ENCODE data around the gene FBXO21. TPM values are rescaled to one million over a fixed set of nuclear protein-coding genes. Genes with fewer than 3 reads are reported as not detected.

The FBXO21 gene
- total RNA-seq, 1 donor from 2014 or later = 32.0 TPM

DNA sequence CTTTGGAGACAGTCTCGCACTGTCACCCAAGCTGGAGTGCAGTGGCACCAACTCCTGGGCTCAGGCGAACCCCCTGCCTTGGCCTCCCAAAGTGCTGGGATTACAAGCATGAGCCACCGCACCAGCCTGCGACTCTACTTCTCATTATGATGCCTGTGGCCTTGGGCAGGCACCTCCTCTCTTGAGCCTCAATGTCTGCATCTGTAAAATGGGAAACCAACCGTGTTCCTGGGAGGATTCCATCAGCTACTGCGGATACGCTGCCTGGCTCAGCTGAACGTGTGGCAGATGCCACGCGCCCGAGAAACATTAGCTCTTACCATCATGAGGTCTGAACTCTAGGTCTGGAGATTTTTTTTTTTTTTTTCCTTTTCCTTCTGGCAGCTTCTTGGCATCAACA lies 96.8 kb downstream of the FBXO21 start:
- peaks cover 4% of the 10 kb centered on the region for H4K20me1 ChIP-seq (ENCODE audit: insufficient read depth, low read length)
- no peak overlapping the region for H3K27ac Mint-ChIP-seq (ENCODE audit: unreplicated experiment)
- no peak overlapping the region for H3K27ac ChIP-seq (ENCODE audit: low read depth, low read length)
- no peaks in the 10 kb centered on the region for H3K4me1 ChIP-seq (ENCODE audit: insufficient read depth, low read length)
- H3K9ac ChIP-seq (ENCODE audit: low read length) = no peak overlapping the region
- H3K27me3 ChIP-seq (ENCODE audit: insufficient read depth, low read length) = peaks cover 39% of the 10 kb centered on the region
- H3K79me2 ChIP-seq (ENCODE audit: insufficient read depth, low read length) = no peaks in the 10 kb centered on the region
- peaks cover 4% of the 10 kb centered on the region for H3K9me3 Mint-ChIP-seq (ENCODE audit: unreplicated experiment)
- no peak overlapping the region for H3K4me3 Mint-ChIP-seq (ENCODE audit: unreplicated experiment)
- no peak overlapping the region for H2AFZ ChIP-seq (ENCODE audit: low read depth, low read length)
- no peak for TF ChIP-seq EZH2 (IDR thresholded peaks at IDR 0.05; ENCODE audit: insufficient read depth, low read length)
- TF ChIP-seq, protein P1, sequence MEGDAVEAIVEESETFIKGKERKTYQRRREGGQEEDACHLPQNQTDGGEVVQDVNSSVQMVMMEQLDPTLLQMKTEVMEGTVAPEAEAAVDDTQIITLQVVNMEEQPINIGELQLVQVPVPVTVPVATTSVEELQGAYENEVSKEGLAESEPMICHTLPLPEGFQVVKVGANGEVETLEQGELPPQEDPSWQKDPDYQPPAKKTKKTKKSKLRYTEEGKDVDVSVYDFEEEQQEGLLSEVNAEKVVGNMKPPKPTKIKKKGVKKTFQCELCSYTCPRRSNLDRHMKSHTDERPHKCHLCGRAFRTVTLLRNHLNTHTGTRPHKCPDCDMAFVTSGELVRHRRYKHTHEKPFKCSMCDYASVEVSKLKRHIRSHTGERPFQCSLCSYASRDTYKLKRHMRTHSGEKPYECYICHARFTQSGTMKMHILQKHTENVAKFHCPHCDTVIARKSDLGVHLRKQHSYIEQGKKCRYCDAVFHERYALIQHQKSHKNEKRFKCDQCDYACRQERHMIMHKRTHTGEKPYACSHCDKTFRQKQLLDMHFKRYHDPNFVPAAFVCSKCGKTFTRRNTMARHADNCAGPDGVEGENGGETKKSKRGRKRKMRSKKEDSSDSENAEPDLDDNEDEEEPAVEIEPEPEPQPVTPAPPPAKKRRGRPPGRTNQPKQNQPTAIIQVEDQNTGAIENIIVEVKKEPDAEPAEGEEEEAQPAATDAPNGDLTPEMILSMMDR (IDR thresholded peaks at IDR 0.05; ENCODE audit: insufficient read depth, low read depth, low read length) = no peak
- no peaks in the 10 kb centered on the region for H3K36me3 Mint-ChIP-seq (ENCODE audit: low read depth, unreplicated experiment)
- no peak overlapping the region for H3K4me2 ChIP-seq (ENCODE audit: low read length)
- FAIRE-seq = no peak
- no peaks in the 10 kb centered on the region for H3K36me3 ChIP-seq (ENCODE audit: insufficient read depth, low read length)
- DNase-seq (ENCODE audit: low read depth) = no peak
- H3K27me3 Mint-ChIP-seq (ENCODE audit: low read depth, unreplicated experiment) = peaks cover 50% of the 10 kb centered on the region
- peaks cover 1% of the 10 kb centered on the region for H3K4me1 Mint-ChIP-seq (ENCODE audit: low read depth, unreplicated experiment)
- peaks cover 4% of the 10 kb centered on the region for H3K9me3 ChIP-seq (ENCODE audit: insufficient read depth, low read depth, low read length)
- no peak overlapping the region for H3K4me3 ChIP-seq (ENCODE audit: insufficient read depth, low read depth, low read length)

DNA sequence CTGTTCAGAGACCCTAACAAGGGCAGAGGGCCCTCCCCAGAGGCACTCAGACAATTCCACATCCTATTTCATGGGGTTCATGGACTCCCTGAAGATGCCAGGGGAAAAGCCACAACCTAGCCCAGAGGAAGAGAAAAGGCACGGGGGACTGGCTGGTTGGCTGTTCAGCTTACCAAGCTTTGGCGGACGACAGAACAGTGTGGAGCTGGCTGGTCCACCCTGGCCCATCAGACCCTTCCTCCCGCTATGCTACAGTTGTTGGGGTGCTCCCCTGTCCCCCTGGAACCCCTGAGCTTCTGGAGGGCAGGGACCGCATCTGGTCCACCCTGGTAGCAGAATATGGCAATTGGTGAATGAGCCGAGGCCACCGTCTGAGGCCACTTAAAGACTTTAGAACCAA lies 97.4 kb downstream of the FBXO21 start:
- H3K27me3 ChIP-seq (ENCODE audit: insufficient read depth, low read length) = peaks cover 34% of the 10 kb centered on the region
- no peak overlapping the region for H2AFZ ChIP-seq (ENCODE audit: low read depth, low read length)
- Mint-ChIP-seq H3K4me1 (ENCODE audit: low read depth, unreplicated experiment) (peaks cover 1% of the 10 kb centered on the region), H3K27ac (ENCODE audit: unreplicated experiment) (no peak overlapping the region), H3K9me3 (ENCODE audit: unreplicated experiment) (peaks cover 4% of the 10 kb centered on the region), H3K27me3 (ENCODE audit: low read depth, unreplicated experiment) (peaks cover 46% of the 10 kb centered on the region), H3K36me3 (ENCODE audit: low read depth, unreplicated experiment) (no peaks in the 10 kb centered on the region), H3K4me3 (ENCODE audit: unreplicated experiment) (no peak overlapping the region)
- no peaks in the 10 kb centered on the region for H3K4me1 ChIP-seq (ENCODE audit: insufficient read depth, low read length)
- peaks cover 1% of the 10 kb centered on the region for H4K20me1 ChIP-seq (ENCODE audit: insufficient read depth, low read length)
- no peak overlapping the region for H3K4me3 ChIP-seq (ENCODE audit: insufficient read depth, low read depth, low read length)
- no peaks in the 10 kb centered on the region for H3K36me3 ChIP-seq (ENCODE audit: insufficient read depth, low read length)
- DNase-seq (ENCODE audit: low read depth) (no peak), FAIRE-seq (no peak)
- peaks cover 4% of the 10 kb centered on the region for H3K9me3 ChIP-seq (ENCODE audit: insufficient read depth, low read depth, low read length)
- H3K4me2 ChIP-seq (ENCODE audit: low read length) = no peak overlapping the region
- H3K9ac ChIP-seq (ENCODE audit: low read length) = no peak overlapping the region
- H3K79me2 ChIP-seq (ENCODE audit: insufficient read depth, low read length) = no peaks in the 10 kb centered on the region
- no peak for TF ChIP-seq EZH2 (IDR thresholded peaks at IDR 0.05; ENCODE audit: insufficient read depth, low read length)
- TF ChIP-seq, protein P1 (IDR thresholded peaks at IDR 0.05; ENCODE audit: insufficient read depth, low read depth, low read length) = no peak
- no peak overlapping the region for H3K27ac ChIP-seq (ENCODE audit: low read depth, low read length)

DNA sequence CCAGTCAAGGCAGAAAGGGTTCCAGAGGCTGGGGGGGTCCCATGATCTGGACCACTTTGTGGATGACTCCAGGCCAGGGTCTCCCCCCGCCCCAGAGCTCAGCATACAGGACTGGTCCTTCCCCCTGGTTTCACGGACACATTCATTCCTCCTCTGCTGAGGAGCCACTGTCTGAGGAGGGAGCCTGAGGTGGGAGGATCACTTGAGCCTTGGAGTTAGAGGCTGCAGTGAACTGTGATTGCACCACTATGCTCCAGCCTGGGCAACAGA lies 97.8 kb downstream of the FBXO21 start:
- Mint-ChIP-seq H3K27me3 (ENCODE audit: low read depth, unreplicated experiment) (peaks cover 42% of the 10 kb centered on the region), H3K36me3 (ENCODE audit: low read depth, unreplicated experiment) (no peaks in the 10 kb centered on the region), H3K27ac (ENCODE audit: unreplicated experiment) (no peak overlapping the region), H3K9me3 (ENCODE audit: unreplicated experiment) (peaks cover 4% of the 10 kb centered on the region), H3K4me3 (ENCODE audit: unreplicated experiment) (no peak overlapping the region), H3K4me1 (ENCODE audit: low read depth, unreplicated experiment) (peaks cover 1% of the 10 kb centered on the region)
- H2AFZ ChIP-seq (ENCODE audit: low read depth, low read length) = no peak overlapping the region
- no peak overlapping the region for H3K9ac ChIP-seq (ENCODE audit: low read length)
- H3K27me3 ChIP-seq (ENCODE audit: insufficient read depth, low read length) = peaks cover 30% of the 10 kb centered on the region
- peaks cover 4% of the 10 kb centered on the region for H3K9me3 ChIP-seq (ENCODE audit: insufficient read depth, low read depth, low read length)
- TF ChIP-seq, protein P1 (IDR thresholded peaks at IDR 0.05; ENCODE audit: insufficient read depth, low read depth, low read length) = no peak
- no peak for TF ChIP-seq EZH2 (IDR thresholded peaks at IDR 0.05; ENCODE audit: insufficient read depth, low read length)
- H3K79me2 ChIP-seq (ENCODE audit: insufficient read depth, low read length) = no peaks in the 10 kb centered on the region
- no peaks in the 10 kb centered on the region for H4K20me1 ChIP-seq (ENCODE audit: insufficient read depth, low read length)
- H3K27ac ChIP-seq (ENCODE audit: low read depth, low read length) = no peak overlapping the region
- no peak overlapping the region for H3K4me2 ChIP-seq (ENCODE audit: low read length)
- FAIRE-seq = no peak
- H3K4me3 ChIP-seq (ENCODE audit: insufficient read depth, low read depth, low read length) = no peak overlapping the region
- no peaks in the 10 kb centered on the region for H3K4me1 ChIP-seq (ENCODE audit: insufficient read depth, low read length)
- DNase-seq (ENCODE audit: low read depth) = no peak
- H3K36me3 ChIP-seq (ENCODE audit: insufficient read depth, low read length) = no peaks in the 10 kb centered on the region

Other genes starting within 250 kb of the FBXO21 start
- 1.7 and 1.9 TPM in 2 replicates for gene TESC, start 91.1 kb downstream of the FBXO21 start, total RNA-seq
- 0.05 TPM in 1 of 2 replicates, not detected in the other for gene NOS1, start 171.2 kb upstream of the FBXO21 start, total RNA-seq

Data from astrocyte (in vitro differentiated cells and primary cell).